Stimulated activated CD4-positive, alpha-beta T cell treated with anti-CD3 and anti-CD28 coated beads, TNF-alpha, amount 100 ng/mL, for 1 hour (primary cell): ENCODE results near the gene NCKAP5.
"Not testable (repeated sequence)": the region's sequence is repeated elsewhere in the genome, so short reads cannot be mapped to it uniquely, and the experiment has no call there.

Experiments used
- DNase-seq, 3 donors: peaks; one replicate each; pipeline ENCODE4 v3.0.0-alpha.2; 2020; ENCODE audit warnings: low read depth in 3 of 3, low spot score in 1 of 3

NCKAP5 gene

DNA sequence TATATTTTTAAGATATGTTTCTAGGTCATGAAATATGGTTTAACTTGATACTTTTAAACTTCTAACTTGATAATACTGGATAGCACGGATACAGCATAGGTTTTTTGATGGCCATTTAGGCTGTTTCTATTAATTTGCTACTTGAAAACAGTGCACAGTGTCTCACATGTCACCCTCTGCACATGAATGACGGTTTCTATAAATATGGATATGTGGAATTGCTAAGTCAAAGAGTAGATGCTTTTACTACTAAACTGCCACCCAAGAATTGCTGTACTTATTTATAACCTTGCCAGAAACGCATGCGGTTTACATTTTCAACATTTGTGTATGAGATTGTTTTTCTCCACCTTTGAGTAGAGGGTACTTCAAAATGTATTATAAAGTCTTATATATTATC, 723.7 kb downstream of the NCKAP5 start:
- DNase-seq: no peak

DNA sequence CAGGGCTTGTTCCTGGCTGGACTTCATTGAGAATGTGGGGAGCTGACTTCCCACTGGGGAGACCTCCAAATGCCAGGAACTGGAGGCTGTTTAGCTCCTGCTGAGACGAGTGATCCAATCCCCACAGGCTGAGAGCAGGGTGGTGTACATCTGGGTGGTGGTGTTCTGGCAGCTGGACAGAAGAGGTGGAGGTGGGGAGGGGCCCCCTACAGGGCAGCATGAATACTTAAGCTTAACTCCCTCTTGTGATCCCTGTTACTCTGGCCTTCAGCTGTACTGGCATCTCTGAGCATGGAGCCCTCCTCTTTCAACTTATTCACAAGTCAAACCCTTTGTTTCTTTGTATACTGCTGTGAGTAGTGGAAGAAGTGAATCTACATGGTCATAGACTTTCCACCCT, 730.5 kb downstream of the NCKAP5 start:
- no peak for DNase-seq

DNA sequence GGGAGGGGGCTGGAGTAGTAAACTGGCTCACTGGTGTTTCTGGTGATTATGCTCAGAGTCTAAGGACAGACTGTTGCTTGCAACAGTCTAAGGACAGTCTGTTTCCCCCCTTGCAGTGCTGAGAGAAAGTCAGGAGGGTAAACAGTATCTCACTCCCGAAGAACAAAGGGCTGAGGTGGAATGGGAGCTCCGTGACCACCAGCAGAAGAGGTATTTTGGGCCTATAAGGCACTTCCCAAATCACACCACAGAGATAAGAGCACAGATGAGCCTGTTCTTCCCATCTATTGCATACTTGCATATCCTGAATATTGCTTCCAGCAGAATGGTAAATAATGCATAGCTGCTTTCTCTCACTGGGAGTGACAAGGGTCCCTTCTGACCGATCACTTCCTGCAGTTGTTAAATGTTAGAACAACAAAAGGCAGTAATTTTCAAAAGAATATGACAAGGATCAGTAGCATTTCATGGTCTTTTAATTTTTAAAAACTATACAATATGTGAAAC, 737.9 kb downstream of the NCKAP5 start:
- DNase-seq: no peak

DNA sequence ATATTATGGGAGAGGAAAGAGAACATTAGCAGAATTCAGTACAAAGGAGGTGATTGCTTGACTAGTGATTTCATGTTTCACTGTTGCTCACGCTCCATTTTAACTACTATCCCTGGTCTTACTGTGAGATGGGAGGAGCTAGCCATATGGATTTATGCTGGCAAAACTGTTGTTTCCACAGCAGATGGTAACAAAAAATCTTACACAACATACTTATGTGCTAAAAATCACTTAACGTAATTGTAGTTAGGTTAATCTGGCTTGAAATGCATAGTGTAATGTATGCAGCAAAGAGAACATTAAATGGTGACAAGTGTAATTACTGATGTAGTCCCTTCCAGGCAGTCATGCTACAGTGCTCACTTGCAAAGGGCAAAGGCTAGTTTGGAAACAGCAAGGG, 742.7 kb downstream of the NCKAP5 start:
- DNase-seq: no peak

DNA sequence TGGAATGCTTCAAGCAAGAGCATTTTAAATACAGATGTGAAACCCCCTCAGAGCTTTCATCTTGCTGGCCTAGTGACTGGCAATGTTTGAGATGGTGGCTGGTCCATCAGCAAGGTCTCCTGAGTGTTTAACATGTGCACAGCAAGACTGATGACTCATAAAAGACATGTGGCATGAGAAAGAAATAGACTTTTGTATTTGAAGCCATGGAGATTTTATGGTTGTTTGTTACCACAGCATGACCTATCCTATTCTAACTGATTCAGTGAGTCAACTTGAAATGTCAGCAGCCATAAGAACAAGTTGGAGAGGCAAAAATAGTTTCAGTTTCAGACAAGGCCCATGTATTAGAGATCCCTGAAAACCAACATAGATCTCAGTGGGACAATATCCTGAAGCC, 743.5 kb downstream of the NCKAP5 start:
- no peak for DNase-seq

DNA sequence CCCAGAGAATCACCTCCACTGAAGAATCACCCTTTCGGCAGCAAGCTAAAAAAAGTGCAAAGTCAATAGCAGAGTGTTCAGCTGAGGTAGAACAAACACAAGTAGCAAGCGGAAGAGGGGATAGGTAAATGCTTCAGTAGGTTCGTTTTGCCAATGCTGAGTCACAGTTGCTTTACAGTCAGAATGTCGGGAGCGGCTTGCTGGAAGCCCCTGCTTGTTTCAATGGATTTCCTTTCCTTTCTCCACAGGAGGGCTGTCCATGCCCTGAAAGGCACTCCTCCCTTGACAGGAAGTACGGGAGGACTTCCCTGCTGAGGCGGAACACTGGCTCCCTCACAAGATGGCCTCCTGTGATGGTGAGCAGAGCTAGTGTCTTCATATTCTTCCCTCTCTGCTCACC, 752.0 kb downstream of the NCKAP5 start:
- no peak for DNase-seq

DNA sequence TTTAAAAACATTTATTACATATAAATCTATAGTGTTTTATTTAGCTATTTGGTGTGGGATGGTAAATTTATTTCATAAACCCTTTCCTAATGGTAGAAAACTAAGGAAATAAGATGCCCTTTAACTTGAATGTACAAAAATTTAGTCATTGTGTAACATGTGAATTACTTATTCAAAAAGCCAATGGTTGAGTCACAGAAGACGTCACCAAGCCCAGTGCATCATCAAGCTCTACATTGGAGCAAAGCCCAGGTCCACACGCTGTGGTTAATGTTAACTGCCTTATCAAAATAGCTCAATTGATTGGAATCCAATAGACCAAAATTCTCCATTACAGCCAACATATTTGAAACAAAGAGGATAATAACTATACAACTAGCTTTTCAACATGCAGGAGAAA, 752.7 kb downstream of the NCKAP5 start:
- no peak for DNase-seq

DNA sequence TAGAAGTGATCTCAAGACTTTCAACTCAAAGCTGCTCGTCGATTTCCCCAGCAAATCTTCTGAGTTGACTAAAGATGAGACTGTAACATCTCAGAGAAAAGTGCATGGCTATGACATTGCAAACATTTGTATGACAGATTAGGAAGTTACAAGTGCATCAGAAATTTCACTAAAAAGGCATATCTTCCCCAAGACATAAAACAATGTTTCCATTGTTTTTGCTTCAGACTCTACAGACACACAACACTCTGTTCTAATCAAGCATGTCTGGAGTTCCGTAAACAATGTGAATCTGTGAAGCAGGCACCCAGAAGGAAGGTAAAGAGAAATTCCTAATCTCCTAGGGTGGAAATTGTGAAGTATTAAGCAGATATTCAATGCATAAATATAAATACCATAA, 753.6 kb downstream of the NCKAP5 start:
- no peak for DNase-seq

DNA sequence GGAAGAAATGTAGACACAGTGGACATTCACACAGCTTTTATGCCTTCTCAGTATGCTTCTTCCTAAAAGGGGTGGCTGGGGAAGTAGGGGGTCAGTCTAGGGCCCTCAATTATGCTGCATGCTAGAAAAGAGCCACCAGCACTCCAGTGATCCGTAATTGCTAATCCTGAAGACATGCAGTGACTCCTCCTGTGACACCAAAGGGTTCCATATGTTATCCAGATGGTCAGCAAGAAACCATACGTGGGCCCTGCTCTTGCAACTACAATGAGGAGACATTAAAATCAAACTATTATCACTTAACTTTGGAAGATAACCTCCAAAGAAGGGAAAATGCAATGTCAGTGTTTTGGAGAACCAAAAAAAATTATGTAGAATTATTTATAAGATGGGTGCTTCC, 754.8 kb downstream of the NCKAP5 start:
- no peak for DNase-seq

DNA sequence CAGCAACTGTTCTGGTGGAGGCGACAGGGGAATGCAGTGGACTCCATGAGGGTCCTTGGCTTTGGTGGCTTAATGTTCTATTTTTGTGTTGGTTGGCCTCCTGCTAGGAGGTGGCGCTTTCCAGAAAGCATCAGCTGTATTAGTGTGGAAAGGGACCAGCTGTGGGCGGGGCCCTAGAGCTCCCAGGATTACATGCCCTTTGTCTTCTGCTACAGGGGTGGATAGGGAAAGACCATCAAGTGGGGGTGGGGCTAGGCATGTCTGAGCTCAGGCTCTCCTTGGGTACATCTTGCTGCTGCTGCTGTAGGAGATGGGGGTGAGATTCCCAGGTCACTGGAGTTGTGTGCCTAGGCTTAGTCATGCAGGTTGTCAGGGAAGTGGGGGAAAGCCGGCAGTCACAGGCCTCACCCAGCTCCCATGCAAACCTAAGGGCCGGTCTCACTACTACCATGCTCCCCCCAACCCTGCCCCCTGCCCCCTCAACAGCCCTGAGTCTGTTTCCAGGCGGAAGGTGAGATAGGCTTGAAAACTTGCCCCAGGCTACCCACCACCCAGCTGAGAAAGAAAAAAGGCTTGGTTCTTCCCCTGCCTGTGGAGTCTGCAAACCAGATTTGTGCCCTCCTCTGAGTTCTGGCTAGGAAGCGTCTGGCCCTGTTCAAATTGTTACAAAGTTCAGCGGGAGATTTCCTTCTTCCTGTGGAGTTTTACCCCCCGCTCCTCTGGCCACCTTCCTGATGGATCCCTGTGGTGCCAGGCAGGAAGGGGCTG, 756.9 kb downstream of the NCKAP5 start:
- no peak for DNase-seq

DNA sequence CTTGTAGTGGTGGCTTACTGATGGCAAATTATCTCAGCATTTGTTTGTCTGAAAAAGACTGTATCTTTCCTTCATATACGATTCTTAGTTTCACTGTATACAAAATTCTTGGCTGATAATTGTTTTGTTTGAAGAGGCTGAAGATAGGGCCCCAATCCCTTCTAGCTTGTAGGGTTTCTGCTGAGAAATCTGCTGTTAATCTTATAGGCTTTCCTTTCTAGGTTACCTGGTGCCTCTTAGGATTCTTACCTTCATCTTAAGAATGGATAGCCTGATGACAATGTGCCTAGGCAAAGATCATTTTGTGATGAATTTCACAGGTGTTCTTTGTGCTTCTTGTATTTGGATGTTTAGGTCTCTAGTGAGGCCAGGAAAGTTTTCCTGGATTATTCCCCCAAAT, 758.3 kb downstream of the NCKAP5 start:
- DNase-seq: not testable (repeated sequence)

DNA sequence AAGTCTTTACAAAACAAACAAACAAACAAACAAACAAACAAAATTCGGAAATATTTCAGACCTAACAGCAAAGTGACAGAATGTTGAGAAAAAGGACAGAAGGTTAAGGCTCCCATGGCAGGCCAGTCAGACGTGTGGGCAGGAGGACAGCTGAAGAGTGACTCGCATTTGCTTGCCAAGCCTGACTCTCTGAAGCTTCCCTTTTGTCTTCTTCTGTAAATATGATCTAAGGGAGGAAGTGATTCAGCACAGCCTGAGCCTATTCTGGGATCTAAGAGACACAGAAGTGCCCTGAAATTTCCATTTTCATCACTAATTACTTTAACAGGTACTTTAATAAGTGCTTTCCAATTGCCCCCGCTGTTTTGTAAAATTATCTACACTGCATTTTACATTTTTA, 764.2 kb downstream of the NCKAP5 start:
- DNase-seq: no peak

DNA sequence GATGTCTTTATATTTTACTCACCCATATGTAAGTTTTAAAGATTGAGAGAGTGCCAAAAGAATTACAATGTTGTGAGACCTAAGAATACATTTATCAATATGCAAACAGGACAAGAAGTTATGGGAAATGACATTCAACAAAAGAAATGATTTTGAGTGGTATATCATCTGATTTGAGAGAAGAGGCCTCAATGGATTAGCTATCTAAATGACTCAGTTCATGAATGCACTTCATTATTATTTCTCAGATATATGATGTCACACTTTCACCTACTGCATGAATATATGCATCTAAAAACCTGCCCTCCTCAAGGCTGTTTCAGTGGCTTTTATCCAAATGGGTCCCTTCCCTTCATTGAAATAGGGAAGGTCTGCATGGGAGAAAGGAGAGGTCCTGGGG, 769.9 kb downstream of the NCKAP5 start:
- DNase-seq: no peak

DNA sequence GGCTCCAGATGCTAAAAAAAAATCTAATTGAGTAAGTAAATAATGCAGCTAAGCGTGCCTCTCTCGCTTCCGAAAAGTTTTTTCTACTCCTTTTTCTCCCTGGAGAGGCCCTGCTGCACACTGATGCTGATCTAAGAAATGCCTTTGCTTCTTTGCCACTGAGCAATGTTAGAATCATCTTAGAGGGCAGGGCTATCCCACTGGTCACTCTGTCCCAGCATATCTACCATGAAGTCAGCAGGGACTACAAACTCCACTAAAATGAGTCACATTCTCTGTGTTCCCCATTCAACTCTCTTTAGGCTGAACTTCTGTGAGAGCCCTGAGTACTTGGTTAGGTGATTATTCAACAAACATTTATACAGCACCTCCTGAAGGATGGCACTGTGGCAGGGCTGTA, 770.7 kb downstream of the NCKAP5 start:
- DNase-seq: no peak

DNA sequence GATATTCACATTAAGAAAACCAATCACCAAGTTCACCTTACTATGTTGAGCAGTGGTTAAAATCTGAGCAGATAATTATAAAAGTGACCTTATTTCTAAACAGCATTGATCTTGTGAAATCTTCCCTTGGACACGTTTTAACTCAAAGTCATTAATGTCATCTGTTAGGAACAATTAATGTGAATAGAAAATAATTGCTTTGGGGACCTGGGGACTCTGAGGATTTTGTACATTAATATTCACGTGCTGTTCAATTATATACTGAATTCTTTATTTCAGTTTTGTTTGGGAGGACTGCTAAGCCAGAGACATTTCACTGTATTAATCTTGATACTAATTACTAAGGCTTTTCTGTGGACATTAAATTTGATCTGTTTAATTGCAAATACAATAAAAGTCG, 771.2 kb downstream of the NCKAP5 start:
- DNase-seq: no peak

DNA sequence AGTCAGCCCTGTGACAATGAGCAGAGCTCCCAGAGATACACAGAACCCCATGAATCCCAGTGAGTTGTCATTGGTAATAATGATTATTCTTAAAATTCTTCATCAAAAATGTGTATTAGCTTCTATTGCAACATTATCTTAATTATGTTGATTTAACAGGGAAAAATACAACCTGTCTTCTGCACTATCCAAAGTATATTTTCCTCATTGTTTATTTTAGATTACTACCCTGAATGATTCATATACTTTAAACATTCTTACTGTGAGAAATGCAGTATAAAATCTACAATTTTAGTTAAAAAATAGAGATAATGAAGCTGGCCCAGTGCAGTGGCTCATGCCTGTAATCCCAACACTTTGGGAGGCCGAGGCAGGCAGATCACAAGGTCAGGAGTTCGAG, 773.0 kb downstream of the NCKAP5 start:
- DNase-seq: no peak

DNA sequence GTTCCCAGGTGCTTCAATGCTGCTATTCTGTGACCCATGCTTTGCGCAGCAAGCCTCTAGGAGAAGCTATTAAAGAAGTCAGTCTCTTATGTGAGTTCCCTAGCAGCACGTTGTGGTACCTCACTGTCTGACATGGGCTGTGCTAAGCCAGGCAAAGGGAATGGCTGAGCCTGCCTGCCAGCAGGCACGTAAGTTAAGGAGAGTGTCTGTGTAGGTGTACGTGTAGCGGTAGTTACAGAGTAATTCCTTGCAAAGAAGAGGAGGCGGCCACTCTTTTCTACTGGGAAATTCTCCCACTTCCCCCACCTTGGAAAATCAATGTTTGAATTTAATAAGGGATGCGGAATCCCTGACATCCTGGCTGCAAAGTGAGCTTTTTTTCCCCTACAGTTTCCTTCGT, 774.7 kb downstream of the NCKAP5 start:
- no peak for DNase-seq

DNA sequence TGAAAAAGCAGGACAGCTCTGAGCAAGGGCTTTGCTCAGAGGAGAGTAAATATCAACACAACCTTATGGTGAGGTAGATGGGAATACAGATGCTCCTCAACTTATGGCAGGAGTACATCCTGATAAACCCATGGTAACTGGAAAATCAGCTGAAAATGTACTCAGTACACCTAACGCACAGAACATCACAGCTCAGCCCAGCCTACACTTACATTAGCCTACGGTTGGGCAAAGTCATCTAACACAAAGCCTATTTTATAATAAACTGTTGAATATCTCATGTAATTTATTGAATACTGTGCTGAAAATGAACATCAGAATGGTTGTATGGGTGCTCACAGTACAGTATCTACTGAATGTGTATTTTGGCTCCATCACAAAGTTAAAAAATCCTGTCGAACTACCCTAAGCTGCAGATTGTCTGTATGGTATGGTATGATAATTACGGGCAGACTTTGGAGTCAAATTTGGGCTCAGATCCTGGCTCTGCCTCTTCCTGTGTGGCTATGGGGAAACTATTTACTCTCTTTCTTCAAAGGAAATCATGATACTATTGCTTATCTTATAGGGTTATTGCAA, 778.0 kb downstream of the NCKAP5 start:
- no peak for DNase-seq

DNA sequence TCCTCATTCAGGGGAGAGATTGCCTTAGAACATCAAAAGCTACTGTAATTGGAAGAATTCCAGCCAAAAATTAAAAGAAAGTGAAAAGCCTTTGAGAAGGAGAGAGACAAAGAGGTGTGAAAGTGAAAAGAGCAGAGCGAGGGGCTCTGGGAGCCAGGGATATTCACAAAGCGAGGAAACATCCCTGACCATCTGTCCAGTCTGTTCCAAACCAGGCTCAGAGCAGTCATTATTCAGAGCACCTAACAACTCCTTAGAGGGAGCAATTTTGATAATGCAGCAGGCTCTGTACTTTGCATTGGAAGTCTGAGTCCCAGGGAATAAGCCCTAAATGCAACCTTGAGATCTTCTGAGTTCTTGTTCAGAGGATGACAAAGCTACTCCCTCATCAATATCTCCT, 779.2 kb downstream of the NCKAP5 start:
- no peak for DNase-seq

DNA sequence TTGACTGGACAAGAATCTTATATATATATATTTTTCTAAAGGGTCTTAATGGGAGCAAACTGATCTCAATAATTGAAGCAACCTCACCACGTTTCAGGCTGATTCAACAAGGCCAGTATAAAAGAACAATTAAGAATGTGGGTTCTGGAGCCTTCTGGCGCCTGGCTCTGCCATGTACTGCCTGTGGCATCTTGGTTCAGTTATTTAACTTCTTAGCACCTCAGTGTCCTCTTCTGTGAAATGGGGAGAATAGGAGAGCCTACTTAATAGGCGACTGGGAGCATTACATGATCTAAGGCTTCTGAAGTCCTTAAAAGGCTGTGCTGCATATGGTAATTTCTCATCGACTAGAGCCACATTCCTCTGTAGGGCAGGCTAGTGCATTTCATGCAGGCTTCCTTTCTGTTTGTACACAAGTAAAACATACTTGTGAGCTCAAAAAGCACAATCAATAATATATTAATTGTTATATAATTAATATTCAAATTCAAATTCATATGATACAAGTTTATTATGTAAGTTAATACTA, 779.9 kb downstream of the NCKAP5 start:
- DNase-seq: no peak

DNA sequence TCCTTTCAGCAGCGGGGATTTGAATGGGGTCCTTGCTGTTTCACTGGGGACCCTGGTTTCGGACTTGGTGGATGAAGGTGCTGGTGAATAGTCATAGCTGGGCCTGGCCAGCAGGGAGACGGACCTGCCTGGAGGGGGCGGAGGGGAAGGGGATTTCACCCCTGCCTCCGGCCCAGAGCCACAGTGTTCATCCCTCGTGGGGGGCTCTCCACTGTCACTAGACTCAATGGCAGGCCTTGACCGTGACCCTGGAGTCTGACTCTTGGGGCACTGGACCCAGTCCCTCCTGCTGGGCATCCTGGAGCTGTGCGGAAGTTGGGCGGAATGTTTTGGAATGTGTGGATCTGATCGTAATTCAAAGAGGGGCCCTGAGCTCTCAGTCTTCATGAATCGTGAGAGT, 784.4 kb downstream of the NCKAP5 start:
- DNase-seq: no peak

DNA sequence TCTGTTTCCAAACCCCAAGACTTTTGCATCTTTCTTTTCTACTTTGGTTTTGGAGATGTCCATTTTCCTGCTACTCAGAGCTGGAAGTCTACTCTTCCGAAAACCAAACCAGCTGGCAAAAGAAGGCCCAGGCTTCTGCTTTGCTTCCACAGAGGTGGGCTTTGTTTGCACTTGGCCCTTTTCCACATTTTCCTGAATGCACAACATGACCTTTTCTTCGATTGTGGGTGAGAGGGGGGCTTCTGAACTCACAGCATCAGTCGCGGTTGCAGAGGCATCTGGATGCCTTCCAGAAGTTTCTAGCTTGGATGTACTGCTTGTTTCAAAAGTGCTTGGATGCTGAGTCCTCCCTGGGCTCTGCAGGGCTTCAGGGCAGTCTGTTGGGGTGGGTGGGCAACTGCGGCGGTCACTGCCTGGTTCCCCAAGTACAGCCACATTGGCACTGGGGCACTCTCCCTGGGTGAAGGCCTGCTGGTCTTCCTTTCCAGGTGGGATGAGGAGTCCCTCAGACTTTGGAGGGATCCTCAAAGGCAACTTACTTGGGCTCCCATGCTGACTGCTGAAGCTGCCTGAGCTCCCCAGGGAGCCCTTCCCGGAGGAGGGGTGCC, 786.0 kb downstream of the NCKAP5 start:
- DNase-seq: no peak
